ENCODE measurements around the gene SEC31A. TPM values are rescaled to one million over a fixed set of nuclear protein-coding genes. Genes with fewer than 3 reads are reported as not detected.

Gene SEC31A
- total and polyA plus RNA-seq, 7 experiments from 2014 or later: 130 to 168 (median 147) TPM

GRCh38 chr4:82896755-82897154 lies 5.8 kb upstream of the SEC31A start:
- H3K27ac Mint-ChIP-seq: peak overlapping the region in 3 of 9 donors; percentile 72 to 81 (median 76)

DNA sequence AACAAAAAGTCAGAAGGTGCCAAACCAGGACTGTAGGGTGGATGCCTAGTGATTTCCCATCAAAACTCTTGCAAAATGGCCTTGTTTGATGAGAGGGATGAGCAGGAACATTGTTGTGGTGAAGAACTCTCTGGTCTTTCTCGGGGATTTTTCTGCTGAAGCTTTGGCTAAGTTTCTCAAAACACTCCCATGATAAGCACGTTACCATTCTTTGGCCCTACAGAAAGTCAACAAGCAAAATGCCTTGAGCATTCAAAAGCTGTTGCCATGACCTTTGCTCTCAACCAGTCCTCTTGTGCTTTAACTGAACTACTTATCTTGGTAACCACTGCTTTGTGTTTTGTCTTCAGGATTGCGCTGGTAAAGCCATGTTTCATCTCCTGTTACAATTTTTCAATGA lies 3.0 kb upstream of the SEC31A start:
- peaks cover 14 to 16% of the 10 kb centered on the region in 2 donors for H3K4me1 ChIP-seq (ENCODE audit: control insufficient read depth in 2 of 2, insufficient read depth in 2 of 2, low read length in 2 of 2)
- Mint-ChIP-seq H3K27ac (peak overlapping the region in 5 of 9 donors; percentile 8 to 52 (median 13)), H3K9me3 (peaks cover 0 to 2% (median 0%) of the 10 kb centered on the region in 11 donors), H3K4me3 (no peak overlapping the region), H3K36me3 (peaks cover 5 to 23% (median 10%) of the 10 kb centered on the region in 5 donors), H3K27me3 (no peaks in the 10 kb centered on the region), H3K4me1 (peaks cover 13 to 46% (median 28%) of the 10 kb centered on the region in 7 donors)
- DNase-seq (no peak), ATAC-seq (no peak)
- intact Hi-C loops (cut with micrococcal nuclease): loop anchor here (5.0 kb wide), 2 partner anchors 593 to 1422 kb away; partner anchors contain the start of genes ABRAXAS1 (in 1 of the 2) and RASGEF1B (in 1 of the 2)
- no peaks in the 10 kb centered on the region for H3K9me3 ChIP-seq (ENCODE audit: control insufficient read depth in 2 of 3, low read length in 3 of 3)
- H3K27ac ChIP-seq (ENCODE audit: low read depth, low read length): no peak overlapping the region
- H3K36me3 ChIP-seq (ENCODE audit: control insufficient read depth in 2 of 3, insufficient read depth in 3 of 3, low read length in 3 of 3): peaks cover 0 to 22% (median 0%) of the 10 kb centered on the region in 3 experiments
- POLR2A ChIA-PET: no interaction called here
- H3K4me3 ChIP-seq (ENCODE audit: low read length): no peak overlapping the region
- CTCF ChIA-PET: no interaction called here
- no peaks in the 10 kb centered on the region for H3K27me3 ChIP-seq (ENCODE audit: control insufficient read depth in 2 of 2, insufficient read depth in 2 of 2, low read length in 2 of 2)

More at GRCh38 chr4:82896755-82897154, 5.8 kb upstream of the SEC31A start:
- H3K27me3 ChIP-seq (ENCODE audit: control insufficient read depth in 2 of 2, insufficient read depth in 2 of 2, low read length in 2 of 2): no peaks in the 10 kb centered on the region
- DNase-seq: no peak
- intact Hi-C loops (cut with micrococcal nuclease): no loop called here
- no peak for ATAC-seq
- peaks cover 13 to 19% of the 10 kb centered on the region in 2 donors for H3K4me1 ChIP-seq (ENCODE audit: control insufficient read depth in 2 of 2, insufficient read depth in 2 of 2, low read length in 2 of 2)
- peaks cover 0 to 34% (median 14%) of the 10 kb centered on the region in 7 donors for H3K4me1 Mint-ChIP-seq
- ChIA-PET CTCF (interaction anchor here (0.6 to 0.8 kb wide), 4 partner anchors 44 to 652 kb away, joined by 3 to 7 read pairs (median 4); no protein-coding TSS in a partner anchor), POLR2A (interaction anchor here (2.2 kb wide), 1 partner anchor 115 kb away, joined by 7 read pairs; the partner anchor contains the start of gene LIN54)
- H3K27ac ChIP-seq (ENCODE audit: low read depth, low read length): no peak overlapping the region
- no peaks in the 10 kb centered on the region for H3K27me3 Mint-ChIP-seq
- no peaks in the 10 kb centered on the region for H3K9me3 Mint-ChIP-seq
- peak overlapping the region in 1 of 10 donors; percentile 14 for H3K4me3 Mint-ChIP-seq
- no peak overlapping the region for H3K4me3 ChIP-seq (ENCODE audit: low read length)
- H3K9me3 ChIP-seq (ENCODE audit: control insufficient read depth in 2 of 3, low read length in 3 of 3): no peaks in the 10 kb centered on the region
- H3K36me3 Mint-ChIP-seq: peaks cover 5 to 23% (median 10%) of the 10 kb centered on the region in 5 donors
- peaks cover 0 to 14% (median 0%) of the 10 kb centered on the region in 3 experiments for H3K36me3 ChIP-seq (ENCODE audit: control insufficient read depth in 2 of 3, insufficient read depth in 3 of 3, low read length in 3 of 3)

DNA sequence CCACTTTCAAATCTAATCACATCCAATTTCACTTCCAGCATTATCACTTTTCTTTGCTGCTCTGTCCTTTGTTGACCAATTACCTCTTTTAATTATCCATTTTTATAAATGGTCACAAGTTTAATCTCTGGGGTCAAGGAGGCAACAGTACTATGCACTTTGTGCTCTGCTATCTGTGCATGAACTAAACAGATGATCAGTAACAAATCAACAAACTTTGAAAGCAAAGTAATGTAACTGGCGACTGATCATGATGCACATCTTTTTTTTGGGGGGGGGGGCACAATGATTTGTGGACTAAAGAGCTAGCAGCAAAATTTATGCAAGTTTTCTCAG lies 1.5 kb upstream of the SEC31A start:
- H3K4me3 ChIP-seq (ENCODE audit: low read length): no peak overlapping the region
- intact Hi-C loops (cut with micrococcal nuclease): loop anchor here (5.0 kb wide), 2 partner anchors 595 to 1420 kb away; partner anchors contain the start of genes ABRAXAS1 (in 1 of the 2) and RASGEF1B (in 1 of the 2)
- H3K27ac ChIP-seq (ENCODE audit: low read depth, low read length): peak overlapping the region; percentile 99
- H3K4me1 ChIP-seq (ENCODE audit: control insufficient read depth in 2 of 2, insufficient read depth in 2 of 2, low read length in 2 of 2): peaks cover 11 to 12% of the 10 kb centered on the region in 2 donors
- no peaks in the 10 kb centered on the region for H3K27me3 Mint-ChIP-seq
- H3K4me1 Mint-ChIP-seq: peaks cover 13 to 51% (median 36%) of the 10 kb centered on the region in 7 donors
- H3K36me3 ChIP-seq (ENCODE audit: control insufficient read depth in 2 of 3, insufficient read depth in 3 of 3, low read length in 3 of 3): peaks cover 0 to 22% (median 0%) of the 10 kb centered on the region in 3 experiments
- H3K27me3 ChIP-seq (ENCODE audit: control insufficient read depth in 2 of 2, insufficient read depth in 2 of 2, low read length in 2 of 2): no peaks in the 10 kb centered on the region
- peak overlapping the region; percentile 14 to 99 (median 97) for H3K27ac Mint-ChIP-seq
- ATAC-seq (no peak), DNase-seq (no peak)
- peaks cover 5 to 23% (median 10%) of the 10 kb centered on the region in 5 donors for H3K36me3 Mint-ChIP-seq
- peak overlapping the region in 9 of 10 donors; percentile 86 to 96 (median 93) for H3K4me3 Mint-ChIP-seq
- CTCF ChIA-PET: interaction anchor here (0.7 kb wide), 1 partner anchor 39 kb away, joined by 3 read pairs; no protein-coding TSS in a partner anchor
- POLR2A ChIA-PET: interaction anchor here (1.0 to 1.7 kb wide), 3 partner anchors 8 to 145 kb away, joined by 4 to 9 read pairs (median 4); partner anchors contain the start of genes COPS4 and THAP9
- H3K9me3 Mint-ChIP-seq: peaks cover 0 to 2% (median 0%) of the 10 kb centered on the region in 11 donors
- no peaks in the 10 kb centered on the region for H3K9me3 ChIP-seq (ENCODE audit: control insufficient read depth in 2 of 3, low read length in 3 of 3)

DNA sequence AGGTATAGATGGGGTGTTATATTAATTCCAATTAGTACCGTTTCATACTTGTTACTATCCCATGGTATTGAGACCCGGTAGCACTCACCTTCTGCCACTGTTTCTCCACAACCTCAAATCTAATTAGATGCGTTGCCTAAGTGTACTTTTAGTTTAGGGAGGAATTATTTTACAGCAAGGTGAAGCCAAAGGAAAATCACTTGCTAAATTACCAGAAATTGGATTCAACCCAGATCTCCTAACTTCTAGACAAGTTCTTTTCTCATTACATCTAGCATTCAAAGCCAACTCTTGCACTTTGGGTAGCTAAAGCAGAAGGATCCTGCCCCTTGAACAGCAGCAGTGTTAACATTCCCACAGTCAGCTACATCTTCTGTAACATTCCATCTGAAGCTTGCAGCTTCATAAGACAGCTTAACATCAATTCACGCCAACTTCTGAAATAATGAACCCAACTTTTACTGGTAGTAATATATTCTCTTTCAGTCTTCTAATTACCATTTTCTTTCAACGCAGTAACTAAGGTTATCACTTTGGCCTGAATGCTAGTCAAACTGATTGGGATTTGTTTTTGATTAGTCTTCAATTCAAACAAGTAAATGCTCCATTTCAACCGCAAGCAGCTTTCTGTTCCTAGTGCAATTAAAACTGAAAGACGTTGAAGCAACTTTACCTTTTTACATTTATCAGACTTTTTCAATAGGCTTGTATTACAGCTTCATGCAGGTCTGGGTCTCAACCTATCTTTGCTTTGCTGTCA lies 934 bp upstream of the SEC31A start:
- CTCF ChIA-PET: interaction anchor here (0.7 kb wide), 1 partner anchor 39 kb away, joined by 3 read pairs; no protein-coding TSS in a partner anchor
- peak overlapping the region; percentile 96 for H3K4me3 ChIP-seq (ENCODE audit: low read length)
- peaks cover 0 to 22% (median 0%) of the 10 kb centered on the region in 3 experiments for H3K36me3 ChIP-seq (ENCODE audit: control insufficient read depth in 2 of 3, insufficient read depth in 3 of 3, low read length in 3 of 3)
- POLR2A ChIA-PET: interaction anchor here (1.0 to 1.7 kb wide), 3 partner anchors 9 to 145 kb away, joined by 4 to 9 read pairs (median 4); partner anchors contain the start of genes COPS4 and THAP9
- peak overlapping the region; percentile 92 to 99 (median 97) for H3K27ac Mint-ChIP-seq
- H3K4me1 Mint-ChIP-seq: peaks cover 15 to 50% (median 38%) of the 10 kb centered on the region in 7 donors
- DNase-seq (no peak), ATAC-seq (no peak)
- peaks cover 5 to 24% (median 8%) of the 10 kb centered on the region in 5 donors for H3K36me3 Mint-ChIP-seq
- H3K4me3 Mint-ChIP-seq: peak overlapping the region; percentile 86 to 96 (median 93)
- peak overlapping the region; percentile 99 for H3K27ac ChIP-seq (ENCODE audit: low read depth, low read length)
- H3K4me1 ChIP-seq (ENCODE audit: control insufficient read depth in 2 of 2, insufficient read depth in 2 of 2, low read length in 2 of 2): peaks cover 11 to 12% of the 10 kb centered on the region in 2 donors
- intact Hi-C loops (cut with micrococcal nuclease): loop anchor here (1.0 to 5.0 kb wide), 13 partner anchors 8 to 1420 kb away; partner anchors contain the start of genes COPS4 (in 2 of the 2), LIN54 (in 2 of the 2), THAP9 (in 2 of the 2) and ABRAXAS1 (in 1 of the 2)
- no peaks in the 10 kb centered on the region for H3K27me3 Mint-ChIP-seq
- H3K9me3 ChIP-seq (ENCODE audit: control insufficient read depth in 2 of 3, low read length in 3 of 3): no peaks in the 10 kb centered on the region
- H3K9me3 Mint-ChIP-seq: peaks cover 0 to 2% (median 0%) of the 10 kb centered on the region in 11 donors
- H3K27me3 ChIP-seq (ENCODE audit: control insufficient read depth in 2 of 2, insufficient read depth in 2 of 2, low read length in 2 of 2): no peaks in the 10 kb centered on the region

GRCh38 chr4:82890528-82890900 lies 439 bp downstream of the SEC31A start:
- Histone ChIP-seq H3K27me3 (ENCODE audit: control insufficient read depth in 2 of 2, insufficient read depth in 2 of 2, low read length in 2 of 2) (no peaks in the 10 kb centered on the region), H3K27ac (ENCODE audit: low read depth, low read length) (peak overlapping the region; percentile 99), H3K4me3 (ENCODE audit: low read length) (peak overlapping the region; percentile 96), H3K9me3 (ENCODE audit: control insufficient read depth in 2 of 3, low read length in 3 of 3) (no peaks in the 10 kb centered on the region), H3K4me1 (ENCODE audit: control insufficient read depth in 2 of 2, insufficient read depth in 2 of 2, low read length in 2 of 2) (peaks cover 11 to 12% of the 10 kb centered on the region in 2 donors), H3K36me3 (ENCODE audit: control insufficient read depth in 2 of 3, insufficient read depth in 3 of 3, low read length in 3 of 3) (peaks cover 0 to 22% (median 0%) of the 10 kb centered on the region in 3 experiments)
- H3K27me3 Mint-ChIP-seq: no peaks in the 10 kb centered on the region
- no peak for ATAC-seq
- peaks cover 0 to 2% (median 0%) of the 10 kb centered on the region in 11 donors for H3K9me3 Mint-ChIP-seq
- peaks cover 24 to 55% (median 43%) of the 10 kb centered on the region in 7 donors for H3K4me1 Mint-ChIP-seq
- H3K36me3 Mint-ChIP-seq: peaks cover 5 to 23% (median 7%) of the 10 kb centered on the region in 5 donors
- peak overlapping the region; percentile 86 to 96 (median 93) for H3K4me3 Mint-ChIP-seq
- DNase-seq: no peak
- peak overlapping the region; percentile 92 to 99 (median 97) for H3K27ac Mint-ChIP-seq
- CTCF ChIA-PET: no interaction called here
- intact Hi-C loops (cut with micrococcal nuclease): loop anchor here (2.0 to 5.0 kb wide), 6 partner anchors 14 to 1418 kb away; partner anchors contain the start of genes ABRAXAS1 (in 1 of the 2), COQ2 (in 1 of the 2) and RASGEF1B (in 1 of the 2)
- POLR2A ChIA-PET: interaction anchor here (0.9 to 3.1 kb wide), 4 partner anchors 9 to 145 kb away, joined by 3 to 26 read pairs (median 6); partner anchors contain the start of genes COPS4 and THAP9

DNA sequence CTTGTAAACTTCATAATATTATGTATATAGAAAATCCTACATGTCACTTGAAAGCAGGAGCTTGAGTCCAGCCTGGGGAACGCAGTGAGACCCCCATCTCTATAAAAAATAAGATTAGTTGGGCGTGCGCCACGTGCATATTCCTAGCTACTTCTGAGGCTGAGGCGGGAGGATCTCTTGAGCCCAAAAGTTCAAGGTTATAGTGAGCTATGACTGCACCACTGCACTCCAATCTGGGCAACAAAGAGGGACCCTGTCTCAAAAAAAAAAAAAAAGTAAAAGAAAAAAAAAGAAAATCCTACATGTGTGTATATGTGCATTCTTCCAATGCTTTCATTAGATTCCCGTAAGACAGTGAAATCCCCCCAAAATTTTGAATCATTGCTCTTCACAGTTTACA lies 1.7 kb downstream of the SEC31A start:
- Histone ChIP-seq H3K4me1 (ENCODE audit: control insufficient read depth in 2 of 2, insufficient read depth in 2 of 2, low read length in 2 of 2) (peaks cover 11 to 12% of the 10 kb centered on the region in 2 donors), H3K27ac (ENCODE audit: low read depth, low read length) (no peak overlapping the region), H3K36me3 (ENCODE audit: control insufficient read depth in 2 of 3, insufficient read depth in 3 of 3, low read length in 3 of 3) (peaks cover 0 to 14% (median 0%) of the 10 kb centered on the region in 3 experiments), H3K27me3 (ENCODE audit: control insufficient read depth in 2 of 2, insufficient read depth in 2 of 2, low read length in 2 of 2) (no peaks in the 10 kb centered on the region), H3K9me3 (ENCODE audit: control insufficient read depth in 2 of 3, low read length in 3 of 3) (no peaks in the 10 kb centered on the region), H3K4me3 (ENCODE audit: low read length) (peak overlapping the region; percentile 96)
- Mint-ChIP-seq H3K36me3 (peaks cover 1 to 18% (median 4%) of the 10 kb centered on the region in 5 donors), H3K4me1 (peaks cover 30 to 67% (median 55%) of the 10 kb centered on the region in 7 donors), H3K27me3 (no peaks in the 10 kb centered on the region), H3K4me3 (peak overlapping the region; percentile 86 to 96 (median 93)), H3K9me3 (peaks cover 0 to 2% (median 0%) of the 10 kb centered on the region in 11 donors), H3K27ac (peak overlapping the region in 8 of 9 donors; percentile 9 to 99 (median 97))
- ATAC-seq (no peak), DNase-seq (no peak)
- ChIA-PET CTCF (interaction anchor here (0.5 to 0.8 kb wide), 2 partner anchors 11 to 82 kb away, joined by 3 to 6 read pairs; partner anchors contain the start of gene THAP9), POLR2A (interaction anchor here (0.6 to 3.1 kb wide), 8 partner anchors 11 to 460 kb away, joined by 3 to 26 read pairs (median 4); partner anchors contain the start of genes COPS4 and THAP9)
- intact Hi-C loops (cut with micrococcal nuclease): no loop called here

Measured in naive thymus-derived CD4-positive, alpha-beta T cell (primary cell).